ENCODE data around the gene MPO.

MPO gene

GRCh38 chr17:58314706-58315015, 33.9 kb upstream of the MPO start:
- no peak for DNase-seq (ENCODE audit: low spot score)
- in situ Hi-C loops (cut with MboI; ENCODE audit: low pct_unique_long_range_greater_than_20kb, low sequenced_read_pairs, unreplicated experiment): no loop called here
- no peak for TF ChIP-seq CTCF (IDR thresholded peaks at IDR 0.05; ENCODE audit: extremely low read depth, insufficient read depth, missing control alignments)

- DNase-seq (ENCODE audit: low spot score): no peak
- in situ Hi-C loops (cut with MboI; ENCODE audit: low pct_unique_long_range_greater_than_20kb, low sequenced_read_pairs, unreplicated experiment): no loop called here
- TF ChIP-seq CTCF (IDR thresholded peaks at IDR 0.05; ENCODE audit: extremely low read depth, insufficient read depth, missing control alignments): no peak
Observed at GRCh38 chr17:58313815-58314705, 33.3 kb upstream of the MPO start.

GRCh38 chr17:58312829-58313228, 32.1 kb upstream of the MPO start:
- TF ChIP-seq CTCF (IDR thresholded peaks at IDR 0.05; ENCODE audit: extremely low read depth, insufficient read depth, missing control alignments): no peak
- in situ Hi-C loops (cut with MboI; ENCODE audit: low pct_unique_long_range_greater_than_20kb, low sequenced_read_pairs, unreplicated experiment): no loop called here
- DNase-seq (ENCODE audit: low spot score): no peak

- TF ChIP-seq CTCF (IDR thresholded peaks at IDR 0.05; ENCODE audit: extremely low read depth, insufficient read depth, missing control alignments): no peak
- no peak for DNase-seq (ENCODE audit: low spot score)
- in situ Hi-C loops (cut with MboI; ENCODE audit: low pct_unique_long_range_greater_than_20kb, low sequenced_read_pairs, unreplicated experiment): no loop called here
Observed at GRCh38 chr17:58312021-58312630, 31.4 kb upstream of the MPO start.

- in situ Hi-C loops (cut with MboI; ENCODE audit: low pct_unique_long_range_greater_than_20kb, low sequenced_read_pairs, unreplicated experiment): no loop called here
- no peak for DNase-seq (ENCODE audit: low spot score)
Observed at GRCh38 chr17:58311429-58311894, 30.7 kb upstream of the MPO start.

More at GRCh38 chr17:58311429-58311894, 30.7 kb upstream of the MPO start:
- no peak for TF ChIP-seq CTCF (IDR thresholded peaks at IDR 0.05; ENCODE audit: extremely low read depth, insufficient read depth, missing control alignments)

Data from GM13977 (cell line).